HG03039 (cell line): Measurements from ENCODE around the gene PLEKHG7.
A peak's percentile ranks its signal among the peaks of the same experiment; 100 is the strongest.
"Not testable (repeated sequence)": the region's sequence is repeated elsewhere in the genome, so short reads cannot be mapped to it uniquely, and the experiment has no call there.

Experiments used
- ATAC-seq: cut with Tn5 transposase; IDR thresholded peaks from one replicate; pipeline ENCODE4 v1.9.1; 2021; ENCODE audit warnings: mild to moderate bottlenecking, moderate library complexity; ENCODE audit not compliant: unreplicated experiment

The PLEKHG7 gene

DNA sequence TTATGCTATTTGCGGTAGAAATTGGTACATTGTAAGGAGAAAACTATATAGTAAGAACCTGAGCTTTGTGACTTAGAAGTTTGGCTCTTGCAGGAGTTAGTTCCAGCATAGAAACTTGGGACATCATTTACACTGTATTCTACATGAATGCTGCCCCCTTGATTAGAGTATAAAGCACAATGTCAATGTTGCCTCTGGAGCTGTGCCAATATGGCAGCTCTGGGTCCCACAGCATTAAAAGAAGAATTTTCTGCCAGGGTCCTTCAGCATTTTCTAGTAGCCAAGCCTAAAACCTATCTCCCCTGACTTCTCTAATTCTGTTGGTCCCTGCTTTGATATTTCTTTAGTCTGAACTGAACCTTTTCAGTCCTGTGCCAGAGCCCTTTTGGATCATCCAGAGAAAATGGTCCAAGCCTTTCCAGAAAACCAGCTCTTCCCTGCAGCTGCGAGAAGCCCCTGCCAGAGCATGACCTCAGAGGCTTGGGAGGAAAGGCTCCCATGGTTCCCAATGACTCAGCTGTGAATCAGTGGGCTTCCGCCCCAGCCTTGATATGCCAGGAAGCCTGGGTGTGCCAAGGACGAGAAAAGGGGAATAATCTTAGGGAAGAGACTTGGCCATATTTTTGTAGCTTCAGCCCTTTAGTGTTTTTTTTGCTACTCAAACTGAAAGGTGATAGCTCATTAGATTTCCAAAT, 43.2 kb downstream of the PLEKHG7 start:
- no peak for ATAC-seq

GRCh38 chr12:92747151-92747550, 44.4 kb downstream of the PLEKHG7 start:
- ATAC-seq, result no peak

DNA sequence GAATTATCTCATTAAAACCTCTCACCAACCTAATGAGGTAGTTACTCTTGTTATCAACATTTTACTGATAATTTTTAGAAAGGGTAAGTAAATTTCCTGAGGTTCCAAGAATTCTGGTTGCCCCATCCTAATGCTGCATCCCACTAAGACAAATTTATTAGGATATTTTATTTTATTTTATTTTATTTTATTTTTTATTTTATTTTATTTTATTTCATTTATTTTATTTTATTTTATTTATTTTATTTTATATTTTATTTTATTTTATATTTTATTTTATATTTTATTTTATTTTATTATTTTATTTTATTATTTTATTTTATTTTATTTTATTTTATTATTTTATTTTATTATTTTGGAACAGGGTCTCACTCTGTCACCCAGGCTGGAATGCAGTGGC, 46.9 kb downstream of the PLEKHG7 start:
- not testable (repeated sequence) for ATAC-seq

GRCh38 chr12:92753976-92754885, 51.4 kb downstream of the PLEKHG7 start:
- ATAC-seq, result no peak

- ATAC-seq, result no peak
Observed at GRCh38 chr12:92756898-92757596, 54.3 kb downstream of the PLEKHG7 start.

- ATAC-seq, result no peak
Observed at GRCh38 chr12:92757597-92758121, 54.9 kb downstream of the PLEKHG7 start.

- ATAC-seq, result no peak
Observed at GRCh38 chr12:92759634-92760268, 57.0 kb downstream of the PLEKHG7 start.

DNA sequence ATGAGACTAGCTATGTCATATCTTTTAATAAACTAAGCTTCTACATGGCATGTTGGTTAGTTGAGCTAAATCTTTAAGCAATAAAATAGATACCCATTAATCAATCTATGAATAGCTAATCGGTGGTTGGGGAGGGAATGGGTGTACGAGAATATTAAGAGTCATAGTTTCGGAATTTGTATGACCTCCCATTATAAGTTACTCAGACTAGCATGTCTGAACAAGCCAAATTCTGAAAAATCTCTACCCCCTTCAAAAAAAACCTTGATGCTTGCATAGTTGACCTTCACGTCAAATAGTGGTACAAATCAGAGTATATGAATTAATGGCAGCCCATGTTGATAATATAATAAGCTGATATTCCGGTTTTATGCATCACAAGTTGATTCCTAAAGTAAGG, 60.0 kb downstream of the PLEKHG7 start:
- no peak for ATAC-seq

- ATAC-seq, result no peak
Observed at GRCh38 chr12:92764831-92765230, 62.0 kb downstream of the PLEKHG7 start.

DNA sequence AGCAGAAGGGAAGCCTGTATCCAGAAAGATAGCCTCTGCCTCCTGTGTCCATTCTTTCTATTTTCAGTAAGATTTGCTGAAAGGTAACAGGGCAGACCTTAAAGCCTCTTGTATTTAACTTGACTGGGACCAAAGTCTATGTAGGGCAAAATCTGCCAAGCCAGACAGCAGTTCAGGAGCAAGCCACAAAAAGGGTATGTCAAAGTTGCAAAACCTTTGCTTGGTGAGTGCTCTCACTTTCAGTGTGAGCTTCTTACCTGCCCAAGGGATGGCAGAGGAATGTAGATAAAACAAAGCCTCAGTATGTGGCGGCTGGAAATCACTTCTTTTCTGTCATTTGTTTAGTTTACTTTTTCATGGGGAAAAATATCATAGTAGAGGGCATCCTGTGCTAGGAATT, 63.1 kb downstream of the PLEKHG7 start:
- ATAC-seq, result no peak

DNA sequence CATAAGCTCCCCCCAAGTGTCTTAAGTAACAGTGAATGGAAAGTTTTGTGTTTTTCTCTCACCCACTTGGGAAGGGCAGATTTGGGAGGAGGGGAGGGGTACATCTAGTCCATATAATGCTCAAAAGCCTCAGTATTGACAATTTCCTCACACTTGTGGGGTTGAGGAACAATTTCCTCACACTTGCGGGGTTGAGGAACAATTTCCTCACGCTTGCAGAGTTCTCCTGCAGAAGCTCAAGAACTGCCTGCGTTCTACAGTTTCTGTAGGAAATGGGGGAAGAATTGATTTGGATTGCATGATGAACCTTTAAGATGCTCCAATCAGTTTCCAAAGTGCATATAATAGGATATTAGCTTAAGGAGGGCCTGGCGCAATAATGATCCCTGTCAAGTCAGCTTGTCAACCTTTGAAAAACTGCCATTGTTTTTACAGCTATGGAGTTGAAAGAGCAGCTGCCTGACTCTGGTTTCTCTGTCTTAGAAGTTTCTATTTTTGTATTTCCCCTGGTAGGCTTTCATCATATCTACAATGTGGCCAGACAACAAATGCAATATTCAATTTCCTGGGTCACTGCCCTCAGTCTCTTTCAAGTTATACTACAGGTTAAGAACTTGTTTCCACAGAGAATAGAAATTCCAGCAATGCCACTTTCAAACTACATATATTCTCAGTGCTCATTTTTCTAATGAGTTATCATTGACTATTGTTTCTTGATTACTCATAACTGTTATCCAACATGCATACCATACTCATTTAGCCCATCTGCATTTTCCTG, 66.5 kb downstream of the PLEKHG7 start:
- ATAC-seq, result peak; percentile 81

DNA sequence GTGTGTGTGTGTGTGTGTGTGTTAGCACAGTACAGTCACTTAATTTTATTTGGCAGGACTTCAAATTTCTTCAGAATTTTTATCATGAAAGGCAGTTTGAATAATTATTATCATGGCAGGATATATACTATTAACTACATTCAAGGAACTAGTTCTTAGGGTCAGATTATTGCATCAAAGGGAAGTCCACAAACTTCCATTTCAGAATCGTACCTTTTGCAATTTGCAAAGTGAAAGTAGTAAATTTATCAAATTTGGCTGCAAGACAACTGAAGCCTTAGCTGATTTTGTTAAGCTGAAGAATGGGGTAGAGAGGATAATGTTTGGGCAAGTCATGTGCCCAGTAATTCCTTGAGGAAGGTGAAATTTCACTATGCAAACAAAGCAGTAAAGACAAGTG, 68.2 kb downstream of the PLEKHG7 start:
- ATAC-seq, result no peak

GRCh38 chr12:92775416-92775815, 72.6 kb downstream of the PLEKHG7 start:
- ATAC-seq, result no peak

GRCh38 chr12:92778525-92778924, 75.7 kb downstream of the PLEKHG7 start:
- no peak for ATAC-seq

- ATAC-seq, result no peak
Observed at GRCh38 chr12:92779902-92780301, 77.1 kb downstream of the PLEKHG7 start.

- no peak for ATAC-seq
Observed at GRCh38 chr12:92784356-92784755, 81.6 kb downstream of the PLEKHG7 start.

DNA sequence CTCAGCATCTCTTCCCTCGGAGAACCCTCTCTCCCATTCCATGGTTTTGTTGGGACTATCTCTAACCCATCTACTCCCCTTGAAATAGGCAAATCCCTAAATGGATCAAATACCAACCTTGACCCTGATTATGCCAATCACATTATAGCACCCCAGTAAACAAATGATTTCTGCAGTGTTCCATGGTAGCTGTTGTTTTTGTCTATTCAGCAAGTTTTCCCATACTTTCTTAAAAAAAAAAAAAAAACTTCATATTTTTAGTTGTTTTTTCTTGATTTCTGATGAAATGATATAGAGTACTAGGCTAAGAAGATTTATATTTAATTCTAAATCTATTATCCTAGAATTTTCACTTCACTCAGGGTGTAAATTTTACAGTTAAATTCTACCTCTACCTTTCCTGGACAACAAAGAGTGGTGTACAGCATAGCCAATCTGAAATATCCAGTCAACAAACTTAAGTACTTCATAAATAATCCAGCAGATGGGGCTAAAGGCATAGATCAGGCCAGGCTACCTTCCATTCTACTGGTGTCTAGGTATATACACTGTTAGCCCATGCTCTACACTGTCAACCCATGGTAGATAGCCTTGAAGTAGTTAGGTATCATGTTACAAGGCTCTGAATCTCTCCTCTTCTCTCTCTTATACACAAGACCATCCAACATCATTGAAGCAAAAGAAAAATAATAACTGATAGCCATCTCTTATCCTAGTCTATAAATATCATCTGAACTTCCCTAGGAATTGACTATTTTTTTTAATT, 82.2 kb downstream of the PLEKHG7 start:
- ATAC-seq, result peak; percentile 97

DNA sequence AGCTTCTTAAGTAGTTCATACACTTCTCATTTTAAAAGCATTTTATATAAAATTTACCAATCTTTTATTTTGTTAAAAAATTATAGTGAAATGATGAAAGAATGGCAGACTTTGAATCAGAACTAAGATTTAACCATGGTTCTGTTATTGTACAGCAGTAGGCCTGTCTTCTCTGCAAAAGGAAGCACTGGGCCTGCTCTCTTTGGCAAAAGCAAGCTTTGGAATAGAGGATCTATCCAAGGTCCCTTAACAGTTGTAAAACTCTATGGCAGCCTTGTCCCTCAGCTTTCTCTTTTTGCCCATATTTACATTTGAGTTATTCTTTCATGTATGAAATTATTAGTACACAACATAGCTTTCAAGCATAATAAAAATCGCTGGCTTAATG, 82.8 kb downstream of the PLEKHG7 start:
- ATAC-seq, result no peak

DNA sequence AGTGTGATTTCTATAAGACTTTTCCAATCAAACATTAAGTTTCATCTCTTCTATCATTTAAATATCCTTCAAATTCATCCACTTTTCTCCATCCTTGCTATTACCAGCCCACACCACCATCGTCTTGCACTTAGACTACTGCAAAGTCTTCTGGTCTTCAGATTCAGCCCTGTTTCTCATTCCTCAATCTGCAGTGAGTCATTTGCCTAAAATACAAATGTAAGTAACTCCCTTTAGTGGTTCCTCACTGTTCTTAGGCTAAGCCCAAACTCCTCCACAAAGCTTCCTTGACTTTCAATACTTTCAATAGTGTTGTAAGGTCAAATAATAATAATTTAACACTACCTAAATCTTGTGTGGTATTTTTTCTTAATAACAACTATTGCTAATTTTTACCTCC, 83.3 kb downstream of the PLEKHG7 start:
- no peak for ATAC-seq
